Osteoblast (primary cell): Measurements from ENCODE around the gene TMEM98. TPM values are rescaled to one million over a fixed set of nuclear protein-coding genes. Genes with fewer than 3 reads are reported as not detected.

Experiments
- DNase-seq: peaks from one replicate; pipeline ENCODE4 v3.0.0; 2011; ENCODE audit warnings: low spot score, mixed read lengths; ENCODE audit not compliant: insufficient read length; ENCODE audit errors: missing footprints
- H2AFZ ChIP-seq: 2 replicates; pipeline ENCODE4 v1.6.0; 2011; ENCODE audit warnings: mild to moderate bottlenecking, low read length
- H3K27ac ChIP-seq: 2 replicates; pipeline ENCODE4 v1.5.1; 2011; ENCODE audit warnings: mild to moderate bottlenecking, low read depth, low read length, moderate library complexity
- H3K27me3 ChIP-seq: 2 replicates; pipeline ENCODE4 v1.6.0; 2012; ENCODE audit warnings: mild to moderate bottlenecking, control low read depth, inconsistent platforms, low read length, moderate library complexity; ENCODE audit not compliant: insufficient read depth
- H3K36me3 ChIP-seq: 2 replicates; pipeline ENCODE4 v1.5.1; 2011; ENCODE audit warnings: mild to moderate bottlenecking, low read length, control low read depth, moderate library complexity; ENCODE audit not compliant: insufficient read depth
- H3K4me1 ChIP-seq: 2 replicates; pipeline ENCODE4 v1.5.1; 2011; ENCODE audit warnings: mild to moderate bottlenecking, low read length, control low read depth, moderate library complexity; ENCODE audit not compliant: insufficient read depth
- H3K4me2 ChIP-seq: 2 replicates; pipeline ENCODE4 v1.6.0; 2011; ENCODE audit warnings: mild to moderate bottlenecking, low read length; ENCODE audit not compliant: insufficient read depth
- H3K4me3 ChIP-seq: fragments of 200-600 bp; sonication (generic); 3 replicates; pipeline ENCODE4 v1.5.1; 2012; ENCODE audit warnings: mild to moderate bottlenecking, low read length, inconsistent platforms; ENCODE audit not compliant: insufficient read depth
- H3K79me2 ChIP-seq: 2 replicates; pipeline ENCODE4 v1.6.0; 2012; ENCODE audit warnings: mild to moderate bottlenecking, low read length, control low read depth, inconsistent platforms; ENCODE audit not compliant: insufficient read depth
- H3K9me3 ChIP-seq: 2 replicates; pipeline ENCODE4 v1.5.1; 2011; ENCODE audit warnings: low read depth, low read length, control low read depth
- H4K20me1 ChIP-seq: 2 replicates; pipeline ENCODE4 v1.6.0; 2012; ENCODE audit warnings: mild to moderate bottlenecking, low read length, control low read depth; ENCODE audit not compliant: insufficient read depth
- CTCF ChIP-seq: IDR thresholded peaks from 2 replicates; pipeline ENCODE4 v1.5.1; 2011; ENCODE audit warnings: mild to moderate bottlenecking, low read depth, low read length, moderate library complexity; ENCODE audit errors: extremely low read depth
- total RNA-seq: library from RNA; depleted of rRNA; stranded (reverse); fragments of >200 nt; gene quantifications from 2 replicates; pipeline ENCODE4 v1.2.3, GENCODE V29; 2012

The TMEM98 gene
- total RNA-seq, 1 donor: 121 TPM

GRCh38 chr17:32903774-32904673 is 23.9 kb upstream of the TMEM98 start:
- no peak for DNase-seq
- no peak for TF ChIP-seq CTCF
- Histone ChIP-seq H3K4me2 (no peak overlapping the region), H3K4me3 (no peak overlapping the region), H3K27ac (no peak overlapping the region), H4K20me1 (no peaks in the 10 kb centered on the region), H3K79me2 (no peaks in the 10 kb centered on the region), H3K9me3 (no peaks in the 10 kb centered on the region), H3K27me3 (peaks cover 3% of the 10 kb centered on the region), H3K4me1 (no peaks in the 10 kb centered on the region), H2AFZ (no peak overlapping the region), H3K36me3 (no peaks in the 10 kb centered on the region)

GRCh38 chr17:32904891-32905290 is 23.1 kb upstream of the TMEM98 start:
- no peak for DNase-seq
- Histone ChIP-seq H3K79me2 (no peaks in the 10 kb centered on the region), H3K27ac (no peak overlapping the region), H3K36me3 (no peaks in the 10 kb centered on the region), H3K4me2 (no peak overlapping the region), H2AFZ (no peak overlapping the region), H4K20me1 (no peaks in the 10 kb centered on the region), H3K27me3 (peaks cover 3% of the 10 kb centered on the region), H3K4me3 (no peak overlapping the region), H3K4me1 (no peaks in the 10 kb centered on the region), H3K9me3 (no peaks in the 10 kb centered on the region)
- TF ChIP-seq CTCF: no peak

- no peaks in the 10 kb centered on the region for H3K9me3 ChIP-seq
- no peak overlapping the region for H2AFZ ChIP-seq
- no peak overlapping the region for H3K27ac ChIP-seq
- H3K4me3 ChIP-seq: no peak overlapping the region
- peaks cover 9% of the 10 kb centered on the region for H3K4me1 ChIP-seq
- no peak for TF ChIP-seq CTCF
- H3K79me2 ChIP-seq: no peaks in the 10 kb centered on the region
- H3K36me3 ChIP-seq: no peaks in the 10 kb centered on the region
- no peak overlapping the region for H3K4me2 ChIP-seq
- H4K20me1 ChIP-seq: no peaks in the 10 kb centered on the region
- H3K27me3 ChIP-seq: peaks cover 3% of the 10 kb centered on the region
- no peak for DNase-seq
These were observed 20.4 kb upstream of the TMEM98 start for GRCh38 chr17:32907583-32907982.

GRCh38 chr17:32909787-32910369 is 18.1 kb upstream of the TMEM98 start:
- Histone ChIP-seq H2AFZ (peak overlapping the region; percentile 93), H3K9me3 (no peaks in the 10 kb centered on the region), H3K4me1 (peaks cover 10% of the 10 kb centered on the region), H3K27me3 (peaks cover 3% of the 10 kb centered on the region), H4K20me1 (no peaks in the 10 kb centered on the region), H3K4me2 (no peak overlapping the region), H3K79me2 (no peaks in the 10 kb centered on the region), H3K27ac (no peak overlapping the region), H3K4me3 (no peak overlapping the region), H3K36me3 (no peaks in the 10 kb centered on the region)
- peak; percentile 89 for DNase-seq
- peak; percentile 90 for TF ChIP-seq CTCF
